DMS53 treated with DMSO at 0.1 percent for 48 hours (cell line): ENCODE data around the gene SH3RF3.

Experiments used
- DNase-seq: peaks from one replicate; lab custom pipeline; 2025; ENCODE audit not compliant: unreplicated experiment; lab: John Stamatoyannopoulos, UW

Gene SH3RF3

GRCh38 chr2:109277406-109277805, 148.4 kb downstream of the SH3RF3 start:
- DNase-seq = no peak

- no peak for DNase-seq
These were observed 150.3 kb downstream of the SH3RF3 start for GRCh38 chr2:109279243-109279860.

GRCh38 chr2:109280804-109281203, 151.8 kb downstream of the SH3RF3 start:
- DNase-seq = no peak

- no peak for DNase-seq
These were observed 153.4 kb downstream of the SH3RF3 start for GRCh38 chr2:109282360-109282759.

GRCh38 chr2:109282865-109283264, 153.9 kb downstream of the SH3RF3 start:
- DNase-seq = no peak

GRCh38 chr2:109284826-109285225, 155.8 kb downstream of the SH3RF3 start:
- peak; percentile 32 for DNase-seq

- no peak for DNase-seq
These were observed 156.2 kb downstream of the SH3RF3 start for GRCh38 chr2:109285244-109285651.

GRCh38 chr2:109287413-109287812, 158.4 kb downstream of the SH3RF3 start:
- no peak for DNase-seq

GRCh38 chr2:109287838-109288237, 158.8 kb downstream of the SH3RF3 start:
- no peak for DNase-seq

- DNase-seq = no peak
These were observed 159.8 kb downstream of the SH3RF3 start for GRCh38 chr2:109288544-109289368.

GRCh38 chr2:109289504-109290222, 160.7 kb downstream of the SH3RF3 start:
- DNase-seq = no peak

- DNase-seq = peak; percentile 57
These were observed 162.1 kb downstream of the SH3RF3 start for GRCh38 chr2:109290887-109291643.

- no peak for DNase-seq
These were observed 163.4 kb downstream of the SH3RF3 start for GRCh38 chr2:109292386-109292785.

GRCh38 chr2:109293663-109294062, 164.7 kb downstream of the SH3RF3 start:
- DNase-seq = no peak

- DNase-seq = no peak
These were observed 165.5 kb downstream of the SH3RF3 start for GRCh38 chr2:109294523-109294922.

GRCh38 chr2:109295070-109295780, 166.2 kb downstream of the SH3RF3 start:
- no peak for DNase-seq

GRCh38 chr2:109295781-109296117, 166.7 kb downstream of the SH3RF3 start:
- DNase-seq = no peak

GRCh38 chr2:109297566-109298490, 168.8 kb downstream of the SH3RF3 start:
- no peak for DNase-seq

GRCh38 chr2:109298851-109299250, 169.8 kb downstream of the SH3RF3 start:
- DNase-seq = no peak

GRCh38 chr2:109299536-109299935, 170.5 kb downstream of the SH3RF3 start:
- DNase-seq = no peak
